HEK293 (cell line): ENCODE measurements around the gene PODXL2.

ENCODE experiments used
- CTCF ChIA-PET: fragments of 350-600 bp; formaldehyde crosslinking; extraction: SDS; loops from one replicate; lab custom pipeline; 2021; ENCODE audit warnings: antibody characterized with exemption; lab: Yijun Ruan, JAX
- POLR2A ChIA-PET: fragments of 300-600 bp; formaldehyde crosslinking; extraction: SDS; loops from one replicate; lab custom pipeline; 2020; ENCODE audit warnings: antibody characterized with exemption, inconsistent platforms; lab: Yijun Ruan, JAX
- H3K27ac ChIP-seq: fragments of 200-500 bp; sonication (Bioruptor generic); 2 replicates; pipeline ENCODE4 v1.5.1; 2014; ENCODE audit warnings: low read depth, low read length, control low read depth, inconsistent platforms; ENCODE audit errors: extremely low read depth
- H3K36me3 ChIP-seq, 2 experiments: fragments of 200-500 bp in 1 of 2; sonication (Bioruptor generic) in 1 of 2; 1 replicate in 1 of 2; 2 replicates in 1 of 2; pipeline ENCODE4 v1.5.1; 2014 to 2017; ENCODE audit warnings: inconsistent platforms in 2 of 2, low read length in 2 of 2; ENCODE audit not compliant: control insufficient read depth in 2 of 2, insufficient read depth in 1 of 2
- H3K4me1 ChIP-seq: fragments of 200-500 bp; sonication (Bioruptor generic); 2 replicates; pipeline ENCODE4 v1.5.1; 2014; ENCODE audit warnings: mild to moderate bottlenecking, low read length, inconsistent platforms; ENCODE audit not compliant: control insufficient read depth, insufficient read depth
- H3K4me3 ChIP-seq: 2 replicates; pipeline ENCODE4 v1.5.1; 2011; ENCODE audit warnings: low read depth, mild to moderate bottlenecking, control low read depth, low read length, moderate library complexity
- H3K9me3 ChIP-seq: fragments of 200-500 bp; sonication (Bioruptor generic); 2 replicates; pipeline ENCODE4 v1.5.1; 2014; ENCODE audit warnings: low read depth, low read length, inconsistent platforms; ENCODE audit not compliant: control insufficient read depth, insufficient read depth
- YY2 ChIP-seq: fragments of 450-650 bp; formaldehyde crosslinking; IDR thresholded peaks from 2 replicates; pipeline ENCODE4 v1.5.1; 2016; ENCODE audit warnings: missing biosample characterization, missing genetic modification characterization
- ZBTB20 ChIP-seq: fragments of 450-650 bp; formaldehyde crosslinking; IDR thresholded peaks from 2 replicates; pipeline ENCODE4 v1.5.1; 2016; ENCODE audit warnings: missing biosample characterization, missing genetic modification characterization
- ZNF221 ChIP-seq: fragments of 450-650 bp; formaldehyde crosslinking; IDR thresholded peaks from 2 replicates; pipeline ENCODE4 v1.5.1; 2017; ENCODE audit warnings: missing biosample characterization, missing genetic modification characterization, borderline replicate concordance
- ZNF48 ChIP-seq: fragments of 450-650 bp; formaldehyde crosslinking; IDR thresholded peaks from 2 replicates; pipeline ENCODE4 v1.5.1; 2016; ENCODE audit warnings: missing biosample characterization, missing genetic modification characterization
- ZNF571 ChIP-seq: fragments of 450-650 bp; formaldehyde crosslinking; IDR thresholded peaks from 2 replicates; pipeline ENCODE4 v1.5.0; 2017; ENCODE audit warnings: missing biosample characterization, missing genetic modification characterization
- ZNF707 ChIP-seq: fragments of 450-650 bp; formaldehyde crosslinking; IDR thresholded peaks from 2 replicates; pipeline ENCODE4 v1.5.1; 2016; ENCODE audit warnings: missing biosample characterization, missing genetic modification characterization
- ZNF777 ChIP-seq: fragments of 450-650 bp; formaldehyde crosslinking; IDR thresholded peaks from 2 replicates; pipeline ENCODE4 v1.5.1; 2017; ENCODE audit warnings: missing biosample characterization, missing genetic modification characterization, borderline replicate concordance
- TF ChIP-seq, protein P1 (sequence below): fragments of 450-650 bp; formaldehyde crosslinking; IDR thresholded peaks from 2 replicates; pipeline ENCODE4 v1.5.1; 2016; ENCODE audit warnings: missing biosample characterization, missing genetic modification characterization
- TF ChIP-seq, protein P2 (sequence below): fragments of 450-650 bp; formaldehyde crosslinking; IDR thresholded peaks from 2 replicates; pipeline ENCODE4 v1.5.1; 2016; ENCODE audit warnings: missing biosample characterization, missing genetic modification characterization, borderline replicate concordance
- TF ChIP-seq, protein P3 (sequence below): fragments of 450-650 bp; formaldehyde crosslinking; IDR thresholded peaks from 2 replicates; pipeline ENCODE4 v1.5.1; 2016; ENCODE audit warnings: missing biosample characterization, missing genetic modification characterization
- TF ChIP-seq, protein P4 (sequence below): IDR thresholded peaks from 2 replicates; pipeline ENCODE4 v1.6.1; 2011; ENCODE audit warnings: mild to moderate bottlenecking, low read depth, low read length, borderline replicate concordance
- TF ChIP-seq, protein P5 (sequence below): fragments of 450-650 bp; formaldehyde crosslinking; IDR thresholded peaks from 2 replicates; pipeline ENCODE4 v1.5.1; 2016; ENCODE audit warnings: missing biosample characterization, missing genetic modification characterization
- TF ChIP-seq, protein P6 (sequence below): fragments of 450-650 bp; formaldehyde crosslinking; IDR thresholded peaks from 2 replicates; pipeline ENCODE4 v1.5.1; 2016; ENCODE audit warnings: missing biosample characterization, missing genetic modification characterization

PODXL2 gene

DNA sequence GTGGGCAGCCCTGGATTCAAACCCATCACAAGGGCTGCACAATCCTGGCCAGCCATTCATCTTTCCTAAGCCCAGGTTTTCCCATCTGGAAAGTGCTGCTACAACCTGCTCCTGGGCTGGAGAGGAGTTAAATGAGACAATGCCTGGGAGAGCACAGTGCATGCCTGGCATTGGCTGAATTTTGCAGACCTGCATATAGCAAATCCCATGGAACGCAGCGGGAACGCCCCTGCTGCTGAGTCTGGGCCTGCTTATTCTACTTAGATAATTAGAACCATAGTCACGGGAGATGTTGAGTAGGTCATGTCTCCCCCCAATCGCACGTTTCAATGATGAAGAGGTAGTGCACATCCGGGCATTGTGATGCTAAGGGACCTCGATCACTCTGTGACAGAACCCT is 90.4 kb downstream of the PODXL2 start:
- H3K9me3 ChIP-seq: no peaks in the 10 kb centered on the region
- ChIA-PET POLR2A (no interaction called here), CTCF (no interaction called here)
- no peaks in the 10 kb centered on the region for H3K36me3 ChIP-seq
- TF ChIP-seq, protein P1, sequence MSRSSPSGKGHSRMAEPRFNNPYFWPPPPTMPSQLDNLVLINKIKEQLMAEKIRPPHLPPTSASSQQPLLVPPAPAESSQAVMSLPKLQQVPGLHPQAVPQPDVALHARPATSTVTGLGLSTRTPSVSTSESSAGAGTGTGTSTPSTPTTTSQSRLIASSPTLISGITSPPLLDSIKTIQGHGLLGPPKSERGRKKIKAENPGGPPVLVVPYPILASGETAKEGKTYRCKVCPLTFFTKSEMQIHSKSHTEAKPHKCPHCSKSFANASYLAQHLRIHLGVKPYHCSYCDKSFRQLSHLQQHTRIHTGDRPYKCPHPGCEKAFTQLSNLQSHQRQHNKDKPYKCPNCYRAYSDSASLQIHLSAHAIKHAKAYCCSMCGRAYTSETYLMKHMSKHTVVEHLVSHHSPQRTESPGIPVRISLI (tag by site-specific recombination): no peak
- TF ChIP-seq, protein P2, sequence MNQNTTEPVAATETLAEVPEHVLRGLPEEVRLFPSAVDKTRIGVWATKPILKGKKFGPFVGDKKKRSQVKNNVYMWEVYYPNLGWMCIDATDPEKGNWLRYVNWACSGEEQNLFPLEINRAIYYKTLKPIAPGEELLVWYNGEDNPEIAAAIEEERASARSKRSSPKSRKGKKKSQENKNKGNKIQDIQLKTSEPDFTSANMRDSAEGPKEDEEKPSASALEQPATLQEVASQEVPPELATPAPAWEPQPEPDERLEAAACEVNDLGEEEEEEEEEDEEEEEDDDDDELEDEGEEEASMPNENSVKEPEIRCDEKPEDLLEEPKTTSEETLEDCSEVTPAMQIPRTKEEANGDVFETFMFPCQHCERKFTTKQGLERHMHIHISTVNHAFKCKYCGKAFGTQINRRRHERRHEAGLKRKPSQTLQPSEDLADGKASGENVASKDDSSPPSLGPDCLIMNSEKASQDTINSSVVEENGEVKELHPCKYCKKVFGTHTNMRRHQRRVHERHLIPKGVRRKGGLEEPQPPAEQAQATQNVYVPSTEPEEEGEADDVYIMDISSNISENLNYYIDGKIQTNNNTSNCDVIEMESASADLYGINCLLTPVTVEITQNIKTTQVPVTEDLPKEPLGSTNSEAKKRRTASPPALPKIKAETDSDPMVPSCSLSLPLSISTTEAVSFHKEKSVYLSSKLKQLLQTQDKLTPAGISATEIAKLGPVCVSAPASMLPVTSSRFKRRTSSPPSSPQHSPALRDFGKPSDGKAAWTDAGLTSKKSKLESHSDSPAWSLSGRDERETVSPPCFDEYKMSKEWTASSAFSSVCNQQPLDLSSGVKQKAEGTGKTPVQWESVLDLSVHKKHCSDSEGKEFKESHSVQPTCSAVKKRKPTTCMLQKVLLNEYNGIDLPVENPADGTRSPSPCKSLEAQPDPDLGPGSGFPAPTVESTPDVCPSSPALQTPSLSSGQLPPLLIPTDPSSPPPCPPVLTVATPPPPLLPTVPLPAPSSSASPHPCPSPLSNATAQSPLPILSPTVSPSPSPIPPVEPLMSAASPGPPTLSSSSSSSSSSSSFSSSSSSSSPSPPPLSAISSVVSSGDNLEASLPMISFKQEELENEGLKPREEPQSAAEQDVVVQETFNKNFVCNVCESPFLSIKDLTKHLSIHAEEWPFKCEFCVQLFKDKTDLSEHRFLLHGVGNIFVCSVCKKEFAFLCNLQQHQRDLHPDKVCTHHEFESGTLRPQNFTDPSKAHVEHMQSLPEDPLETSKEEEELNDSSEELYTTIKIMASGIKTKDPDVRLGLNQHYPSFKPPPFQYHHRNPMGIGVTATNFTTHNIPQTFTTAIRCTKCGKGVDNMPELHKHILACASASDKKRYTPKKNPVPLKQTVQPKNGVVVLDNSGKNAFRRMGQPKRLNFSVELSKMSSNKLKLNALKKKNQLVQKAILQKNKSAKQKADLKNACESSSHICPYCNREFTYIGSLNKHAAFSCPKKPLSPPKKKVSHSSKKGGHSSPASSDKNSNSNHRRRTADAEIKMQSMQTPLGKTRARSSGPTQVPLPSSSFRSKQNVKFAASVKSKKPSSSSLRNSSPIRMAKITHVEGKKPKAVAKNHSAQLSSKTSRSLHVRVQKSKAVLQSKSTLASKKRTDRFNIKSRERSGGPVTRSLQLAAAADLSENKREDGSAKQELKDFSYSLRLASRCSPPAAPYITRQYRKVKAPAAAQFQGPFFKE: no peak
- no peak for TF ChIP-seq ZNF571 (tag by site-specific recombination)
- TF ChIP-seq ZNF707 (tag by site-specific recombination): no peak
- TF ChIP-seq, protein P3, sequence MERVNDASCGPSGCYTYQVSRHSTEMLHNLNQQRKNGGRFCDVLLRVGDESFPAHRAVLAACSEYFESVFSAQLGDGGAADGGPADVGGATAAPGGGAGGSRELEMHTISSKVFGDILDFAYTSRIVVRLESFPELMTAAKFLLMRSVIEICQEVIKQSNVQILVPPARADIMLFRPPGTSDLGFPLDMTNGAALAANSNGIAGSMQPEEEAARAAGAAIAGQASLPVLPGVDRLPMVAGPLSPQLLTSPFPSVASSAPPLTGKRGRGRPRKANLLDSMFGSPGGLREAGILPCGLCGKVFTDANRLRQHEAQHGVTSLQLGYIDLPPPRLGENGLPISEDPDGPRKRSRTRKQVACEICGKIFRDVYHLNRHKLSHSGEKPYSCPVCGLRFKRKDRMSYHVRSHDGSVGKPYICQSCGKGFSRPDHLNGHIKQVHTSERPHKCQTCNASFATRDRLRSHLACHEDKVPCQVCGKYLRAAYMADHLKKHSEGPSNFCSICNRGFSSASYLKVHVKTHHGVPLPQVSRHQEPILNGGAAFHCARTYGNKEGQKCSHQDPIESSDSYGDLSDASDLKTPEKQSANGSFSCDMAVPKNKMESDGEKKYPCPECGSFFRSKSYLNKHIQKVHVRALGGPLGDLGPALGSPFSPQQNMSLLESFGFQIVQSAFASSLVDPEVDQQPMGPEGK (tag by site-specific recombination): no peak
- TF ChIP-seq YY2 (tag by site-specific recombination): no peak
- TF ChIP-seq, protein P4, sequence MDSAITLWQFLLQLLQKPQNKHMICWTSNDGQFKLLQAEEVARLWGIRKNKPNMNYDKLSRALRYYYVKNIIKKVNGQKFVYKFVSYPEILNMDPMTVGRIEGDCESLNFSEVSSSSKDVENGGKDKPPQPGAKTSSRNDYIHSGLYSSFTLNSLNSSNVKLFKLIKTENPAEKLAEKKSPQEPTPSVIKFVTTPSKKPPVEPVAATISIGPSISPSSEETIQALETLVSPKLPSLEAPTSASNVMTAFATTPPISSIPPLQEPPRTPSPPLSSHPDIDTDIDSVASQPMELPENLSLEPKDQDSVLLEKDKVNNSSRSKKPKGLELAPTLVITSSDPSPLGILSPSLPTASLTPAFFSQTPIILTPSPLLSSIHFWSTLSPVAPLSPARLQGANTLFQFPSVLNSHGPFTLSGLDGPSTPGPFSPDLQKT: no peak
- no peak for TF ChIP-seq ZNF777 (tag by site-specific recombination)
- TF ChIP-seq, protein P5, sequence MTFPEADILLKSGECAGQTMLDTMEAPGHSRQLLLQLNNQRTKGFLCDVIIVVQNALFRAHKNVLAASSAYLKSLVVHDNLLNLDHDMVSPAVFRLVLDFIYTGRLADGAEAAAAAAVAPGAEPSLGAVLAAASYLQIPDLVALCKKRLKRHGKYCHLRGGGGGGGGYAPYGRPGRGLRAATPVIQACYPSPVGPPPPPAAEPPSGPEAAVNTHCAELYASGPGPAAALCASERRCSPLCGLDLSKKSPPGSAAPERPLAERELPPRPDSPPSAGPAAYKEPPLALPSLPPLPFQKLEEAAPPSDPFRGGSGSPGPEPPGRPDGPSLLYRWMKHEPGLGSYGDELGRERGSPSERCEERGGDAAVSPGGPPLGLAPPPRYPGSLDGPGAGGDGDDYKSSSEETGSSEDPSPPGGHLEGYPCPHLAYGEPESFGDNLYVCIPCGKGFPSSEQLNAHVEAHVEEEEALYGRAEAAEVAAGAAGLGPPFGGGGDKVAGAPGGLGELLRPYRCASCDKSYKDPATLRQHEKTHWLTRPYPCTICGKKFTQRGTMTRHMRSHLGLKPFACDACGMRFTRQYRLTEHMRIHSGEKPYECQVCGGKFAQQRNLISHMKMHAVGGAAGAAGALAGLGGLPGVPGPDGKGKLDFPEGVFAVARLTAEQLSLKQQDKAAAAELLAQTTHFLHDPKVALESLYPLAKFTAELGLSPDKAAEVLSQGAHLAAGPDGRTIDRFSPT (tag by site-specific recombination): no peak
- TF ChIP-seq ZNF48: no peak
- TF ChIP-seq, protein P6, sequence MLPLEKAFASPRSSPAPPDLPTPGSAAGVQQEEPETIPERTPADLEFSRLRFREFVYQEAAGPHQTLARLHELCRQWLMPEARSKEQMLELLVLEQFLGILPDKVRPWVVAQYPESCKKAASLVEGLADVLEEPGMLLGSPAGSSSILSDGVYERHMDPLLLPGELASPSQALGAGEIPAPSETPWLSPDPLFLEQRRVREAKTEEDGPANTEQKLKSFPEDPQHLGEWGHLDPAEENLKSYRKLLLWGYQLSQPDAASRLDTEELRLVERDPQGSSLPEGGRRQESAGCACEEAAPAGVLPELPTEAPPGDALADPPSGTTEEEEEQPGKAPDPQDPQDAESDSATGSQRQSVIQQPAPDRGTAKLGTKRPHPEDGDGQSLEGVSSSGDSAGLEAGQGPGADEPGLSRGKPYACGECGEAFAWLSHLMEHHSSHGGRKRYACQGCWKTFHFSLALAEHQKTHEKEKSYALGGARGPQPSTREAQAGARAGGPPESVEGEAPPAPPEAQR (tag by site-specific recombination): no peak
- no peak for TF ChIP-seq ZBTB20 (tag by site-specific recombination)
- TF ChIP-seq ZNF221 (tag by site-specific recombination): no peak
- no peaks in the 10 kb centered on the region for H3K4me1 ChIP-seq
- no peak overlapping the region for H3K27ac ChIP-seq
- no peak overlapping the region for H3K4me3 ChIP-seq
